Measurements from ENCODE around the gene HOXC12. TPM values are rescaled to one million over a fixed set of nuclear protein-coding genes. Genes with fewer than 3 reads are reported as not detected.

Gene HOXC12
- total and polyA plus RNA-seq, 7 experiments from 2014 or later: not detected

DNA sequence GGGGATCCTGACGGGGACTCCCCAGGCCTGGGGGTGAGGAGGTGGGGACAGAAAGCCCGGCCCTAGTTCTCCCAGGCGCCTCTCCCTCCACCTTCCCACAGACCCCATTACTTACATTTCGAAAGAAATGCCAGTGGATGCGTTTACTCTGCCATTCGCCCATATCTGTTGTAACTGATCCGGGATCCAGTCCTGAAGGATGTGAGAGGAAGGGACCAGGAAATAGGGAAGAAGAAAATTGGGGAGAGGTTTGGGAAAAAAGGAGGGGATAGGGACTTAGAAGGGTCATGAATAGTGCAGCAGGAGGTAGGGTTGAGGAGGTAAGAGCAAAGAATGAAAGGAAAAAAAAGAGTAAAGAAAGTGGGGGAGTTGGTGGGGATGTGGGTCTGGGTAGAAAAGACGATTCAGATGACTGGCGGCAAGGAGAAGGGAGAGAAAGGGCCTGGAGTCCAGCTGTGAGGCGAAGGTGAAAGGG is 1.1 kb downstream of the HOXC12 start:
- no peaks in the 10 kb centered on the region for H3K9me3 ChIP-seq (ENCODE audit: control insufficient read depth in 2 of 3, low read length in 3 of 3)
- POLR2A ChIA-PET: no interaction called here

DNA sequence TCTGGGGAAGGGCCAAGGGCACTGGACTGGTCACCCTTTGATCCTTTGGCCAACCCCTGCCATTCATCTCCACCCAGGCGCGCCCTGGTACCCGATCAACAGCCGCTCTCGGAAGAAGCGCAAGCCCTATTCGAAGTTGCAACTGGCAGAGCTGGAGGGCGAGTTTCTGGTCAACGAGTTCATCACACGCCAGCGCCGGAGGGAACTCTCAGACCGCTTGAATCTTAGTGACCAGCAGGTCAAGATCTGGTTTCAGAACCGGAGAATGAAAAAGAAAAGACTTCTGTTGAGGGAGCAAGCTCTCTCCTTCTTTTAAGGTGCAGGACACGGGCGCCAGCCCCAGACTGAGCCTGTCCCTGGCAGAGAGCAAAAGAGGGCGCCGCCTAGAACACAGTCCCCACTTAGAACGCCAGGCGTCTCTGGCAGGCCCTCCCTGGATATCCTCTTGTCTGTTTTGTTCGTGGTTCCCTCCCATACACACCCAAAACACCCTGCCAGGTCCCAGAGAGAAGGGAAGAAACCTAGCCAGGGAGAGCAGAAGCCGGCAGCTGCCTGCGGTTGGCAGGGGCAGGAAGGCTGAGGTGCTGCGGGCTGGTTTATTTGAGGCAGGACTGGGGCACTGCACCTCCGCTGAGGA is 1.7 kb downstream of the HOXC12 start:
- Histone ChIP-seq H3K4me1 (ENCODE audit: control insufficient read depth in 2 of 2, insufficient read depth in 2 of 2, low read length in 2 of 2) (peaks cover 4 to 10% of the 10 kb centered on the region in 2 donors), H3K27me3 (ENCODE audit: control insufficient read depth in 2 of 2, insufficient read depth in 2 of 2, low read length in 2 of 2) (peaks cover 47 to 72% of the 10 kb centered on the region in 2 donors), H3K4me3 (ENCODE audit: low read length) (no peak overlapping the region), H3K9me3 (ENCODE audit: control insufficient read depth in 2 of 3, low read length in 3 of 3) (no peaks in the 10 kb centered on the region), H3K36me3 (ENCODE audit: control insufficient read depth in 2 of 3, insufficient read depth in 3 of 3, low read length in 3 of 3) (no peaks in the 10 kb centered on the region), H3K27ac (ENCODE audit: low read depth, low read length) (no peak overlapping the region)
- peak overlapping the region in 4 of 9 donors; percentile 14 to 74 (median 56) for H3K27ac Mint-ChIP-seq
- peaks cover 0 to 4% (median 0%) of the 10 kb centered on the region in 5 donors for H3K36me3 Mint-ChIP-seq
- ChIA-PET POLR2A (no interaction called here), CTCF (no interaction called here)
- peaks cover 0 to 35% (median 6%) of the 10 kb centered on the region in 11 donors for H3K9me3 Mint-ChIP-seq
- DNase-seq (no peak), ATAC-seq (no peak)
- intact Hi-C loops (cut with micrococcal nuclease): loop anchor here in 1 of 2 donors (5.0 kb wide), 1 partner anchor 96 kb away; the partner anchor contains the start of gene HOXC4
- peaks cover 76 to 89% (median 88%) of the 10 kb centered on the region in 5 donors for H3K27me3 Mint-ChIP-seq
- peaks cover 9 to 57% (median 31%) of the 10 kb centered on the region in 7 donors for H3K4me1 Mint-ChIP-seq
- H3K4me3 Mint-ChIP-seq: peak overlapping the region in 9 of 10 donors; percentile 4 to 51 (median 33)

More for the DNA sequence above, 1.1 kb downstream of the HOXC12 start:
- Mint-ChIP-seq H3K4me3 (peak overlapping the region in 9 of 10 donors; percentile 4 to 51 (median 23)), H3K36me3 (peaks cover 0 to 4% (median 0%) of the 10 kb centered on the region in 5 donors), H3K9me3 (peaks cover 0 to 35% (median 6%) of the 10 kb centered on the region in 11 donors), H3K27ac (peak overlapping the region in 4 of 9 donors; percentile 14 to 74 (median 32)), H3K27me3 (peaks cover 80 to 93% (median 90%) of the 10 kb centered on the region in 5 donors), H3K4me1 (peaks cover 9 to 60% (median 31%) of the 10 kb centered on the region in 7 donors)
- CTCF ChIA-PET: no interaction called here
- Histone ChIP-seq H3K4me1 (ENCODE audit: control insufficient read depth in 2 of 2, insufficient read depth in 2 of 2, low read length in 2 of 2) (peaks cover 4 to 15% of the 10 kb centered on the region in 2 donors), H3K27me3 (ENCODE audit: control insufficient read depth in 2 of 2, insufficient read depth in 2 of 2, low read length in 2 of 2) (peaks cover 48 to 75% of the 10 kb centered on the region in 2 donors), H3K36me3 (ENCODE audit: control insufficient read depth in 2 of 3, insufficient read depth in 3 of 3, low read length in 3 of 3) (no peaks in the 10 kb centered on the region), H3K27ac (ENCODE audit: low read depth, low read length) (no peak overlapping the region), H3K4me3 (ENCODE audit: low read length) (no peak overlapping the region)
- intact Hi-C loops (cut with micrococcal nuclease): loop anchor here in 1 of 2 donors (5.0 kb wide), 1 partner anchor 96 kb away; the partner anchor contains the start of gene HOXC4
- no peak for ATAC-seq
- no peak for DNase-seq

DNA sequence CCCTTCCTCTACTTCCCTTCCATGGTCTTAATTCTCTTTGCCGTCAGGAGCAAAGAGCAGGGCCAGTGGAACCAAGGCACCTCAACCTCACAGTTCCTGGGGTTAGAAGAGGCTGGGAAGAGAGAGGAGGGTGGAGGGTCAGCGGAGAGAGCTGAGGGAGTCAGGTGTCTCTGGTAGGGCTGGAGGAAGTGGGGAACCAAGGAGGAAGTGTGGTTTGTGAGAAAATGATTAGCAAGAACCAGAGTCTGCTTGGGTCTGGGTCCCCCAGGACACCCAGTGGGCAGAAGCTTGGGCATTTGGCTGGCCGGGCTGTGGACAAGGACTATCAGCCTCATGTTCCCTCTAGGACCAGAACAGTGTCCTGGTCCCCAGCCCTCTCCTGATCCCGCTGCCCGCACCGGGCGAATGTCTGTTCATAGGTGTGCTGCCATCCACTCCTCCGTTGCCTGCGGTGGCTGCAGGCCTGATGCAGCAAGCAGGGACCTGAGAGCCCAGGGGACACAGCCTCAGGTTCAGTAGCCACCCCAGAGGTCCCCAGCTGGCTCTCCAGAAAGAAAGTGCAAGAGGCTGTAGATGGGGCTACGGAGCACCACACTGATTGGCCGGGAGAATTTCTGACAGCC is 2.3 kb downstream of the HOXC12 start:
- H3K4me1 ChIP-seq (ENCODE audit: control insufficient read depth in 2 of 2, insufficient read depth in 2 of 2, low read length in 2 of 2): peaks cover 4 to 6% of the 10 kb centered on the region in 2 donors
- CTCF ChIA-PET: no interaction called here

DNA sequence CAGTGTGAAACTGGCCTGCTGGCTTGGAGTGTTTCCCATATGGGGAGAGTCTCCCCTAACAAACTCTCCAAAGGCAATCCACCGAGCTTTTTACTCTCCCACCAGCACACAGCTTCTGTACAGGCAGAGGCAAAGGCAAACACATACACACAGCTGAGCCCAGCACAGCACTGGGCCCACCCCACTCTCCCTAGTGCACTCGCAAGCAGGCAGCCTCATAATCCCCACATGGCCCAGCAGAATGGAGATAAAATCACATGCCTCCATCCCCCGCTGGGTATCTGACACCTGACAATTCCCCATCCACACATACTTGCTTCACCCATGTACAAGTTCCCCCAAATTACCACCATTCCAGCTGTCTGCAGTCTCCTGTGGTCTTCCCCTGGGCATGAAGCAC is 3.4 kb downstream of the HOXC12 start:
- H3K27me3 Mint-ChIP-seq: peaks cover 77 to 88% (median 87%) of the 10 kb centered on the region in 5 donors
- no peaks in the 10 kb centered on the region for H3K9me3 ChIP-seq (ENCODE audit: control insufficient read depth in 2 of 3, low read length in 3 of 3)
- intact Hi-C loops (cut with micrococcal nuclease): loop anchor here in 1 of 2 donors (5.0 kb wide), 1 partner anchor 94 kb away; the partner anchor contains the start of gene HOXC4
- peaks cover 9 to 46% (median 25%) of the 10 kb centered on the region in 7 donors for H3K4me1 Mint-ChIP-seq
- H3K36me3 ChIP-seq (ENCODE audit: control insufficient read depth in 2 of 3, insufficient read depth in 3 of 3, low read length in 3 of 3): no peaks in the 10 kb centered on the region
- CTCF ChIA-PET: no interaction called here
- no peak overlapping the region for H3K27ac ChIP-seq (ENCODE audit: low read depth, low read length)
- no peak for DNase-seq
- peak overlapping the region in 1 of 10 donors; percentile 19 for H3K4me3 Mint-ChIP-seq
- H3K36me3 Mint-ChIP-seq: peaks cover 0 to 4% (median 0%) of the 10 kb centered on the region in 5 donors
- H3K27ac Mint-ChIP-seq: no peak overlapping the region
- peaks cover 0 to 31% (median 5%) of the 10 kb centered on the region in 11 donors for H3K9me3 Mint-ChIP-seq
- POLR2A ChIA-PET: interaction anchor here (1.2 kb wide), 1 partner anchor 11 kb away, joined by 3 read pairs; no protein-coding TSS in a partner anchor
- H3K4me1 ChIP-seq (ENCODE audit: control insufficient read depth in 2 of 2, insufficient read depth in 2 of 2, low read length in 2 of 2): peaks cover 4 to 6% of the 10 kb centered on the region in 2 donors
- H3K27me3 ChIP-seq (ENCODE audit: control insufficient read depth in 2 of 2, insufficient read depth in 2 of 2, low read length in 2 of 2): peaks cover 44 to 70% of the 10 kb centered on the region in 2 donors
- ATAC-seq: no peak
- H3K4me3 ChIP-seq (ENCODE audit: low read length): no peak overlapping the region

More for the DNA sequence above, 2.3 kb downstream of the HOXC12 start:
- H3K27ac Mint-ChIP-seq: peak overlapping the region in 1 of 9 donors; percentile 67
- Histone ChIP-seq H3K27me3 (ENCODE audit: control insufficient read depth in 2 of 2, insufficient read depth in 2 of 2, low read length in 2 of 2) (peaks cover 44 to 72% of the 10 kb centered on the region in 2 donors), H3K9me3 (ENCODE audit: control insufficient read depth in 2 of 3, low read length in 3 of 3) (no peaks in the 10 kb centered on the region), H3K4me3 (ENCODE audit: low read length) (no peak overlapping the region), H3K36me3 (ENCODE audit: control insufficient read depth in 2 of 3, insufficient read depth in 3 of 3, low read length in 3 of 3) (no peaks in the 10 kb centered on the region), H3K27ac (ENCODE audit: low read depth, low read length) (no peak overlapping the region)
- intact Hi-C loops (cut with micrococcal nuclease): loop anchor here in 1 of 2 donors (5.0 kb wide), 1 partner anchor 95 kb away; the partner anchor contains the start of gene HOXC4
- POLR2A ChIA-PET: no interaction called here
- peaks cover 76 to 89% (median 86%) of the 10 kb centered on the region in 5 donors for H3K27me3 Mint-ChIP-seq
- peak overlapping the region in 4 of 10 donors; percentile 17 to 40 (median 31) for H3K4me3 Mint-ChIP-seq
- peaks cover 0 to 35% (median 6%) of the 10 kb centered on the region in 11 donors for H3K9me3 Mint-ChIP-seq
- peaks cover 9 to 54% (median 31%) of the 10 kb centered on the region in 7 donors for H3K4me1 Mint-ChIP-seq
- no peak for ATAC-seq
- no peak for DNase-seq
- H3K36me3 Mint-ChIP-seq: peaks cover 0 to 4% (median 0%) of the 10 kb centered on the region in 5 donors

DNA sequence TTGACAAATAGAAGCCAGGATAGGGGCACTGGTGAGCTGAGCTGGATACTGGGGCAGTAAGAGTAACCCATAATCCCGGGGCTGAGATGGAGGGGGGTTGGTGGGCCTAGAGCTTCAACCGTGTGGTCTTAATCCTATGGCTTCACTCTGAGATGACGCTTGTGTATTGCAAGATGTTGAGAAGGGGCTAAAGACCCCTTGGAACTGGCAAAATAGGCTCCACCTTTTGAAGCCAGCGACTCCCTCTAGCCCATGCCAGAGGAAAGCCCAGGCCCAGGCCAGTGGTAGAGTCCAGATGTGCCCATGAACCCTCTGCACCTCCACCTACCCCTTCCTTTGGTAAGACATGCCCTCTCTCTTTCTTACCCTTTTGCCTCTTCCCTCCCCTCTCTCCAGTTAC is 4.6 kb downstream of the HOXC12 start:
- POLR2A ChIA-PET: interaction anchor here (1.2 kb wide), 1 partner anchor 10 kb away, joined by 3 read pairs; no protein-coding TSS in a partner anchor
- intact Hi-C loops (cut with micrococcal nuclease): loop anchor here in 1 of 2 donors (5.0 kb wide), 1 partner anchor 93 kb away; the partner anchor contains the start of gene HOXC4
- Mint-ChIP-seq H3K4me1 (peaks cover 10 to 46% (median 24%) of the 10 kb centered on the region in 7 donors), H3K36me3 (peaks cover 0 to 4% (median 0%) of the 10 kb centered on the region in 5 donors), H3K27me3 (peaks cover 77 to 87% (median 86%) of the 10 kb centered on the region in 5 donors), H3K9me3 (peaks cover 0 to 25% (median under 1%) of the 10 kb centered on the region in 11 donors), H3K27ac (no peak overlapping the region), H3K4me3 (no peak overlapping the region)
- CTCF ChIA-PET: no interaction called here
- peaks cover 4 to 6% of the 10 kb centered on the region in 2 donors for H3K4me1 ChIP-seq (ENCODE audit: control insufficient read depth in 2 of 2, insufficient read depth in 2 of 2, low read length in 2 of 2)
- no peaks in the 10 kb centered on the region for H3K9me3 ChIP-seq (ENCODE audit: control insufficient read depth in 2 of 3, low read length in 3 of 3)
- H3K27ac ChIP-seq (ENCODE audit: low read depth, low read length): no peak overlapping the region
- H3K4me3 ChIP-seq (ENCODE audit: low read length): no peak overlapping the region
- H3K27me3 ChIP-seq (ENCODE audit: control insufficient read depth in 2 of 2, insufficient read depth in 2 of 2, low read length in 2 of 2): peaks cover 35 to 71% of the 10 kb centered on the region in 2 donors
- H3K36me3 ChIP-seq (ENCODE audit: control insufficient read depth in 2 of 3, insufficient read depth in 3 of 3, low read length in 3 of 3): no peaks in the 10 kb centered on the region
- ATAC-seq (no peak), DNase-seq (no peak)

Measured in naive thymus-derived CD4-positive, alpha-beta T cell (primary cell).